Stimulated activated CD4-positive, alpha-beta T cell treated with anti-CD3 and anti-CD28 coated beads, Interleukin-4, amount 100 ng/mL, for 4 hours (primary cell): ENCODE measurements around the gene GNPDA1.

Experiments
- DNase-seq, 2 experiments: peaks; one replicate each; pipeline ENCODE4 v3.0.0-alpha.2; 2020

The GNPDA1 gene

DNA sequence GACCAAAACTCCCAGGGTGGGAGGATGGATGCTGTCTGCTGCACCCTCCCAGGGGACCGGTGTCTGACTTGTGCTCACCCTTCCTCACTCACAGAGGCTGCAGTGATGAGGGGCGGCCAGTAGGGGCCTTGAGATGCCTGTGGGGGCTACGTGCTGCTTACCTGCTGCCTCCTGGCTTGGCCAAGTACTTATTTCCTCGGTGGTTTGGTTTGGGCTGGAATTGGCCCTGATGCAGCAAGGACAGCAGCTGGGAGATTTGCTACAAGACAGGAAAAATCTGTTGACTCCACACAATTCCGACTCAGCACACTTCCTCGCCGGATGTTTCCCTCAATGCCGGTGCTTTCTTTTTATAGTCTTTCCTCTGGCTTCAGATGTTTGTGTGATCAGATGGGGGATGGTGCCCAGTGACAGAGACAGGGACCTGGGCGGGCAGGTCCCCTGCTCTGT is 61.5 kb downstream of the GNPDA1 start:
- DNase-seq, result no peak
